Thoracic aorta (tissue), 2 donors: ENCODE results near the gene UFD1. TPM values are rescaled to one million over a fixed set of nuclear protein-coding genes. Genes with fewer than 3 reads are reported as not detected.

ENCODE experiments used
- ATAC-seq: fragments of 150-250 bp; one replicate; pipeline ENCODE4 v1.8.0; 2017; ENCODE audit warnings: low read depth; ENCODE audit not compliant: insufficient number of reproducible peaks, low FRiP score
- DNase-seq: peaks from one replicate; pipeline ENCODE4 v3.0.0-alpha.2; 2020; ENCODE audit warnings: low spot score
- H3K27ac ChIP-seq, 2 donors: fragments of 200-600 bp; sonication (generic); 1 replicate in 1 of 2; 2 replicates in 1 of 2; pipeline ENCODE4 v1.5.1; 2016; ENCODE audit warnings: mild to moderate bottlenecking in 2 of 2, moderate library complexity in 2 of 2
- H3K27me3 ChIP-seq: fragments of 200-600 bp; sonication (generic); replicated peaks from 2 replicates; pipeline ENCODE4 v1.6.0; 2016; ENCODE audit warnings: mild to moderate bottlenecking; ENCODE audit not compliant: insufficient read depth
- H3K36me3 ChIP-seq: fragments of 200-600 bp; sonication (generic); one replicate; pipeline ENCODE4 v1.5.1; 2016
- H3K4me1 ChIP-seq, 2 donors: fragments of 200-600 bp; sonication (generic); 1 replicate in 1 of 2; 2 replicates in 1 of 2; pipeline versions ENCODE4 v1.5.1 to v1.6.0; 2016; ENCODE audit warnings: low read depth in 2 of 2, mild to moderate bottlenecking in 1 of 2; ENCODE audit not compliant: control insufficient read depth in 1 of 2
- H3K4me3 ChIP-seq: fragments of 200-600 bp; sonication (generic); 2 replicates; pipeline ENCODE4 v1.5.1; 2016; ENCODE audit warnings: mild to moderate bottlenecking
- H3K9me3 ChIP-seq: fragments of 200-600 bp; sonication (generic); 2 replicates; pipeline ENCODE4 v1.5.1; 2016
- CTCF ChIP-seq: fragments of 200-600 bp; sonication (generic); IDR thresholded peaks from one replicate; pipeline ENCODE4 v1.5.1; 2019; ENCODE audit warnings: antibody characterized with exemption
- total RNA-seq, 2 donors: library from RNA; depleted of rRNA; stranded (reverse); fragments of >200 nt; gene quantifications; one replicate each; pipeline versions ENCODE4 v1.1.0 to v1.2.3, GENCODE V29; 2016

The UFD1 gene
- total RNA-seq, 2 donors from 2014 or later, result 32.0 to 32.5 TPM

DNA sequence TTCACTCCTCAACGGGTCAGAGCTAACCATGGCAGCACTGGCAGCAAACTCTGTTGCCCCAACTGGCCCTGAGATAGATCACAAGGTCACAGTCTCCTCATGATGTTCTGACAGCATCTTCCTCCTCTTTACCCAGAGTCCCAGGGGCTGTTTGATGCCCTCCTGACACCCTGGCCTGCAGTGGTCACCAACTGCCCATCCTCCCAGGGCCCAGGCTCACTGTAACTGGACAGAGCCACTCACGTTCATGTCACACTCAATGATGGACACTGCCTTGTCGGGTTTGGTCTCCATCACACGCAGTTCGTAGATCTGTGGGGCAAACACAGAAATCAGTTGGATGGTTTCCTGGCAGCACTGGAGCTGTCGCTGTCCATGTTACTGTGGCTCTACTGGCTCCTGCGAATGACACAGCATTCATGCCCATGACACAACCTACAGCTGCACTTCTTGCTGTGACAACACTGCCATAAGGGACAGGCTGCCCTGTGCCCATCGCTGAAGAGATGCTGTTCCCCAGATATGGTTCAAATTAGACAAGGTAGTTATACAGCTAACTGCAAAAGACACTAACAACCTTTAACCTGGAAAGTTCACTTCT lies 21.1 kb downstream of the UFD1 start:
- H3K4me3 ChIP-seq, result no peak overlapping the region
- ATAC-seq, result no peak
- H3K27ac ChIP-seq, result no peak overlapping the region
- no peak for DNase-seq
- TF ChIP-seq CTCF, result no peak
- no peaks in the 10 kb centered on the region for H3K27me3 ChIP-seq
- no peaks in the 10 kb centered on the region for H3K9me3 ChIP-seq
- no peaks in the 10 kb centered on the region for H3K4me1 ChIP-seq
- peaks cover 45% of the 10 kb centered on the region for H3K36me3 ChIP-seq

DNA sequence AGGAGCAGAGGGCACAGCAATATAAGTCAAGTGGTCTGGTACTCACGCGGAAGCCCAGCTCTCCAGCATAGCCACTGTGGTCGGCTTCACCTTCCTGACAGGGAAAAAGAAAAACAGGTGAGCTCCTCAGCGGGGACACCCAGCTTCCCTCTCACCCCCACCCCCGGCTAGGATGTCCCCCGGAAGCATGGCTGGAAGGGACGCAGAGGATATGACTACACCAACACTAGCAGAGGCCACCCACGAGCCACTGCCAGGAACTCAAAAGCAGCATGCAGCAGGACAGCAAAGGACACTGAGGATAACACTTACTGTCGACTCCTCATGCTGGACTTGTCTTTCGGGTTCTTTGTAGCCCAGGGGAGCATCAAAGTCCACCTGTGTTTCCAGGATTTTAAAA lies 22.5 kb downstream of the UFD1 start:
- no peak overlapping the region for H3K4me3 ChIP-seq
- no peaks in the 10 kb centered on the region for H3K9me3 ChIP-seq
- DNase-seq, result no peak
- TF ChIP-seq CTCF, result no peak
- no peak for ATAC-seq
- peaks cover 49% of the 10 kb centered on the region for H3K36me3 ChIP-seq
- H3K27ac ChIP-seq, result no peak overlapping the region
- no peaks in the 10 kb centered on the region for H3K27me3 ChIP-seq
- H3K4me1 ChIP-seq, result no peaks in the 10 kb centered on the region

DNA sequence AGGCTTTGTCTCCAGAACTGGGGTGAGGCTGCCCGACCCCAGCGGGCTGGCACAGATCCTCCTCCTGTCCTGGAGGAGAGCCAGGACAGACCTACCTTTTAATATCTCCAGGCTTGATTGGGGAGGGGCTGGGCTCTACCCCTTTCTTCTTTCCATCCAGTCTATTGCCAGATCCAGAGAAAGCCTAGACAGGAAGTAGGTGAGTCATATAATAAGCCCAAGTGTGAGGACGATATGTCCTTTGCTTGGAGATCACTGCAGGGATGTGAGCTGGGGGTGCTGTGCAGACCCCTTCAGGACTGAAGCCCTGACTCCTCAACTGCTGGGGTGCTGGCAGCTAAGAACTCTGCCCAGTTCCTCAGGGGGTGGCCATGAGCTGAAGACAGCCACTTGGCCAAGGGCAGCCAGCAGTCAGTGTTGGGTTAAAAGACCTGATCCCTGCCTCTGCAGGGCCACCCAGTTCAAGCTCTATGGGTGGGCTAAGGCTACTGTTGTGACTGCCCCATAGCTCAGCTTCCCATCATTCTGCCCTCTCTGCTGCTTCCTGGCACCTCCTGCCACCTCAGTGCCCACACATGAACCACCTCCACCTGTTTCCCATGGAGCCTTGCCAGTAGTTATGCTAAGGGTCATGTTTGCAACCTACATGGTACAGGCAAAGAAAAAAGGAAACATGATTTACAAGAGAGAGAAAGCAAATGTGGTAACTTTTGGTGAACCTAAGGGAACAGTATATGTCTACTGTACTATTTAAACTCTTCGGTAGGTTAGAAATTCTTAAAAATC lies 23.2 kb downstream of the UFD1 start:
- no peaks in the 10 kb centered on the region for H3K4me1 ChIP-seq
- ATAC-seq (no peak), DNase-seq (no peak)
- H3K36me3 ChIP-seq, result peaks cover 49% of the 10 kb centered on the region
- no peak overlapping the region for H3K27ac ChIP-seq
- no peaks in the 10 kb centered on the region for H3K27me3 ChIP-seq
- TF ChIP-seq CTCF, result no peak
- H3K9me3 ChIP-seq, result no peaks in the 10 kb centered on the region
- no peak overlapping the region for H3K4me3 ChIP-seq

- DNase-seq (no peak), ATAC-seq (no peak)
- H3K27me3 ChIP-seq, result no peaks in the 10 kb centered on the region
- no peak overlapping the region for H3K27ac ChIP-seq
- H3K9me3 ChIP-seq, result no peaks in the 10 kb centered on the region
- H3K4me1 ChIP-seq, result no peaks in the 10 kb centered on the region
- no peak overlapping the region for H3K4me3 ChIP-seq
- H3K36me3 ChIP-seq, result peaks cover 49% of the 10 kb centered on the region
- no peak for TF ChIP-seq CTCF
These were observed 24.0 kb downstream of the UFD1 start for GRCh38 chr22:19455033-19455432.

GRCh38 chr22:19454156-19454555 lies 24.8 kb downstream of the UFD1 start:
- H3K4me1 ChIP-seq, result no peaks in the 10 kb centered on the region
- H3K27ac ChIP-seq, result no peak overlapping the region
- H3K27me3 ChIP-seq, result no peaks in the 10 kb centered on the region
- DNase-seq (no peak), ATAC-seq (no peak)
- H3K4me3 ChIP-seq, result no peak overlapping the region
- no peaks in the 10 kb centered on the region for H3K9me3 ChIP-seq
- TF ChIP-seq CTCF, result no peak
- peaks cover 47% of the 10 kb centered on the region for H3K36me3 ChIP-seq
